ENCODE measurements around the gene CDKAL1. TPM values are rescaled to one million over a fixed set of nuclear protein-coding genes. Genes with fewer than 3 reads are reported as not detected.

CDKAL1 gene
- total RNA-seq, 1 donor from 2014 or later = 11.9 TPM

- H3K4me3 ChIP-seq = no peak overlapping the region
- intact Hi-C loops (cut with DNase I) = no loop called here
- no peak for DNase-seq (ENCODE audit: low spot score in 2 of 2)
- no peak for TF ChIP-seq CTCF (IDR thresholded peaks at IDR 0.05)
- H3K4me1 ChIP-seq = no peaks in the 10 kb centered on the region
- H3K36me3 ChIP-seq = peaks cover 5 to 24% of the 10 kb centered on the region in 2 donors
- no peaks in the 10 kb centered on the region for H3K9me3 ChIP-seq
- H3K27ac ChIP-seq = no peak overlapping the region
- H3K27me3 ChIP-seq = no peaks in the 10 kb centered on the region
Measured at GRCh38 chr6:20554817-20555216, 20.6 kb downstream of the CDKAL1 start.

GRCh38 chr6:20559924-20560551, 25.8 kb downstream of the CDKAL1 start:
- H3K4me1 ChIP-seq = no peaks in the 10 kb centered on the region
- no peaks in the 10 kb centered on the region for H3K36me3 ChIP-seq
- H3K27ac ChIP-seq = no peak overlapping the region
- TF ChIP-seq CTCF (IDR thresholded peaks at IDR 0.05) = no peak
- H3K4me3 ChIP-seq = no peak overlapping the region
- intact Hi-C loops (cut with DNase I) = no loop called here
- no peak for DNase-seq (ENCODE audit: low spot score in 2 of 2)
- H3K9me3 ChIP-seq = no peaks in the 10 kb centered on the region
- H3K27me3 ChIP-seq = no peaks in the 10 kb centered on the region

- no peaks in the 10 kb centered on the region for H3K27me3 ChIP-seq
- H3K36me3 ChIP-seq = no peaks in the 10 kb centered on the region
- H3K4me3 ChIP-seq = no peak overlapping the region
- H3K4me1 ChIP-seq = no peaks in the 10 kb centered on the region
- H3K27ac ChIP-seq = no peak overlapping the region
- no peaks in the 10 kb centered on the region for H3K9me3 ChIP-seq
- no peak for DNase-seq (ENCODE audit: low spot score in 2 of 2)
- intact Hi-C loops (cut with DNase I) = no loop called here
- TF ChIP-seq CTCF (IDR thresholded peaks at IDR 0.05) = no peak
Measured at GRCh38 chr6:20563377-20563776, 29.1 kb downstream of the CDKAL1 start.

- no peak overlapping the region for H3K4me3 ChIP-seq
- H3K9me3 ChIP-seq = no peaks in the 10 kb centered on the region
- no peak for DNase-seq (ENCODE audit: low spot score in 2 of 2)
- intact Hi-C loops (cut with DNase I) = loop anchor here (2.0 kb wide), 1 partner anchor 1025 kb away; no protein-coding TSS in a partner anchor
- no peaks in the 10 kb centered on the region for H3K4me1 ChIP-seq
- no peaks in the 10 kb centered on the region for H3K27me3 ChIP-seq
- H3K27ac ChIP-seq = no peak overlapping the region
- no peaks in the 10 kb centered on the region for H3K36me3 ChIP-seq
- TF ChIP-seq CTCF (IDR thresholded peaks at IDR 0.05) = peak; percentile 41 to 67 (median 52)
Measured at GRCh38 chr6:20564269-20564668, 30.0 kb downstream of the CDKAL1 start.

GRCh38 chr6:20564777-20565176, 30.5 kb downstream of the CDKAL1 start:
- Histone ChIP-seq H3K9me3 (no peaks in the 10 kb centered on the region), H3K27ac (no peak overlapping the region), H3K36me3 (no peaks in the 10 kb centered on the region), H3K4me1 (no peaks in the 10 kb centered on the region), H3K4me3 (no peak overlapping the region), H3K27me3 (no peaks in the 10 kb centered on the region)
- intact Hi-C loops (cut with DNase I) = loop anchor here (2.0 kb wide), 1 partner anchor 1024 kb away; no protein-coding TSS in a partner anchor
- no peak for DNase-seq (ENCODE audit: low spot score in 2 of 2)
- TF ChIP-seq CTCF (IDR thresholded peaks at IDR 0.05) = no peak

Measured in ascending aorta (tissue), 2 donors.